Endometrium (tissue), 2 donors: ENCODE data around the gene AKT2.
"Not testable (repeated sequence)": the region's sequence is repeated elsewhere in the genome, so short reads cannot be mapped to it uniquely, and the experiment has no call there.

ENCODE experiments used
- FAIRE-seq: peaks from 2 replicates; lab custom pipeline; 2012; peaks lifted over from hg19 to GRCh38; lab: Jason Lieb, UNC
- donor health status: control.
- donor health status: control.

Gene AKT2

GRCh38 chr19:40219029-40219428 is 66.1 kb downstream of the AKT2 start:
- FAIRE-seq, result not testable (repeated sequence)

- no peak for FAIRE-seq
These were observed 66.9 kb downstream of the AKT2 start, which contains the start of gene TTC9B for GRCh38 chr19:40217934-40218890. TSS of gene TTC9B (minus strand) at chr19:40218384. CDS start at chr19:40218381, 3 bp downstream.

- FAIRE-seq, result no peak
These were observed 67.9 kb downstream of the AKT2 start for GRCh38 chr19:40217027-40217810.

GRCh38 chr19:40216777-40217026 is 68.4 kb downstream of the AKT2 start:
- no peak for FAIRE-seq

GRCh38 chr19:40216013-40216776 is 69.0 kb downstream of the AKT2 start:
- no peak for FAIRE-seq

GRCh38 chr19:40214936-40215335 is 70.2 kb downstream of the AKT2 start:
- FAIRE-seq, result no peak

- no peak for FAIRE-seq
These were observed 71.1 kb downstream of the AKT2 start for GRCh38 chr19:40213882-40214570.

GRCh38 chr19:40213251-40213829 is 71.8 kb downstream of the AKT2 start:
- no peak for FAIRE-seq

GRCh38 chr19:40210889-40211288 is 74.3 kb downstream of the AKT2 start:
- no peak for FAIRE-seq

- FAIRE-seq, result no peak
These were observed 76.5 kb downstream of the AKT2 start for GRCh38 chr19:40208602-40209001.

GRCh38 chr19:40205760-40206159 is 79.4 kb downstream of the AKT2 start:
- no peak for FAIRE-seq

- FAIRE-seq, result no peak
These were observed 80.8 kb downstream of the AKT2 start for GRCh38 chr19:40204381-40204780.

GRCh38 chr19:40200341-40201099 is 84.6 kb downstream of the AKT2 start:
- no peak for FAIRE-seq

GRCh38 chr19:40198272-40198990 is 86.7 kb downstream of the AKT2 start:
- no peak for FAIRE-seq

- no peak for FAIRE-seq
These were observed 91.6 kb downstream of the AKT2 start for GRCh38 chr19:40193587-40193849.

GRCh38 chr19:40192758-40193586 is 92.2 kb downstream of the AKT2 start:
- FAIRE-seq, result no peak

GRCh38 chr19:40191836-40192646 is 93.1 kb downstream of the AKT2 start:
- no peak for FAIRE-seq
